NT2/D1 (cell line): ENCODE results near the gene PNMA8B.

Experiments
- YY1 ChIP-seq: IDR thresholded peaks from 2 replicates; pipeline ENCODE4 v1.6.1; 2011; ENCODE audit not compliant: insufficient read length, insufficient read depth
- ZNF274 ChIP-seq: IDR thresholded peaks from 2 replicates; pipeline ENCODE4 v1.6.1; 2011; ENCODE audit warnings: mild to moderate bottlenecking, low read depth, low read length

GRCh38 chr19:46450737-46451136 lies 44.9 kb downstream of the PNMA8B start:
- no peak for TF ChIP-seq YY1
- no peak for TF ChIP-seq ZNF274
